ENCODE results near the gene SDCBP2. TPM values are rescaled to one million over a fixed set of nuclear protein-coding genes. Genes with fewer than 3 reads are reported as not detected.

SDCBP2 gene
- total and polyA plus RNA-seq, 2 donors (not counting 1 experiment from before 2014, with no cell fraction given): 1.2 to 1.3 TPM

GRCh38 chr20:1327241-1327653, 1.7 kb downstream of the SDCBP2 start:
- H3K9me3 Mint-ChIP-seq (ENCODE audit: insufficient read depth): no peaks in the 10 kb centered on the region
- H3K4me3 Mint-ChIP-seq: no peak overlapping the region
- H3K27ac ChIP-seq (ENCODE audit: low read length in 2 of 2): peak overlapping the region in 1 of 2 donors; percentile 98
- H4K20me1 ChIP-seq (ENCODE audit: control insufficient read depth, insufficient read depth, low read length, poor library complexity, severe bottlenecking): peaks cover 4% of the 10 kb centered on the region
- WGBS (ENCODE audit: insufficient coverage): 87% methylated on average over 3 of the region's 8 CpGs
- no peak overlapping the region for H3K4me3 ChIP-seq (ENCODE audit: control extremely low read depth in 1 of 5, extremely low read depth in 1 of 5, insufficient read depth in 1 of 5, low read depth in 2 of 5, low read length in 4 of 5)
- ATAC-seq (ENCODE audit: low read depth) (no peak), DNase-seq (no peak)
- no peaks in the 10 kb centered on the region for H3K27me3 ChIP-seq (replicated peaks in 1 of 4; ENCODE audit: control extremely low read depth in 1 of 4, control insufficient read depth in 3 of 4, insufficient read depth in 4 of 4, low read length in 3 of 4)
- peaks cover 31 to 33% of the 10 kb centered on the region in 2 donors for H3K4me1 ChIP-seq (ENCODE audit: control insufficient read depth in 2 of 2, insufficient read depth in 2 of 2, low read length in 2 of 2)
- H3K27me3 Mint-ChIP-seq: no peaks in the 10 kb centered on the region
- no peak overlapping the region for H3K4me2 ChIP-seq (replicated peaks; ENCODE audit: low read depth, low read length, poor library complexity, severe bottlenecking)
- H3K4me1 Mint-ChIP-seq: peaks cover 41% of the 10 kb centered on the region
- H3K36me3 ChIP-seq (replicated peaks in 1 of 2; ENCODE audit: control extremely low read depth in 1 of 2, control insufficient read depth in 1 of 2, extremely low read depth in 1 of 2, insufficient read depth in 2 of 2, low read length in 1 of 2): peaks cover 0 to 10% of the 10 kb centered on the region in 2 experiments
- peak overlapping the region; percentile 16 for H3K27ac Mint-ChIP-seq
- H3K79me2 ChIP-seq (ENCODE audit: control insufficient read depth, insufficient read depth, low read length): peaks cover 61% of the 10 kb centered on the region
- no peak overlapping the region for H2AFZ ChIP-seq (ENCODE audit: insufficient read depth, low read depth, low read length, poor library complexity, severe bottlenecking)
- TF ChIP-seq EZH2 (IDR thresholded peaks at IDR 0.05; ENCODE audit: borderline replicate concordance, insufficient read depth, low read depth, low read length, poor library complexity, severe bottlenecking) (no peak), CTCF (IDR thresholded peaks at IDR 0.05) (no peak)
- no peaks in the 10 kb centered on the region for H3K9me3 ChIP-seq (ENCODE audit: control extremely low read depth in 1 of 3, control insufficient read depth in 2 of 3, insufficient read depth in 1 of 3, low read length in 2 of 3)
- intact Hi-C loops (cut with micrococcal nuclease): loop anchor here (5.0 to 10.0 kb wide), 3 partner anchors 50 to 1545 kb away; partner anchors contain the start of genes CSNK2A1 and PTPRA
- CTCF ChIA-PET: interaction anchor here (0.7 to 2.3 kb wide), 6 partner anchors 15 to 176 kb away, joined by 3 to 8 read pairs (median 4); no protein-coding TSS in a partner anchor
- POLR2A ChIA-PET: interaction anchor here (0.6 kb wide), 1 partner anchor 31 kb away, joined by 4 read pairs; no protein-coding TSS in a partner anchor
- no peak overlapping the region for H3K9ac ChIP-seq (ENCODE audit: low read length)
